ENCODE results near the gene GRIP2.

Gene GRIP2

GRCh38 chr3:14539742-14540491 lies at the start of gene GRIP2:
Gene GRIP2 (minus strand): TSS chr3:14540342. CDS start chr3:14540308, 34 bp downstream.
- no peak for DNase-seq

- DNase-seq = no peak
Observed at GRCh38 chr3:14588425-14589112, 48.4 kb upstream of the GRIP2 start.

GRCh38 chr3:14587740-14588360 lies 47.7 kb upstream of the GRIP2 start:
- DNase-seq = no peak

GRCh38 chr3:14586611-14587010 lies 46.5 kb upstream of the GRIP2 start:
- no peak for DNase-seq

GRCh38 chr3:14583548-14584091 lies 43.5 kb upstream of the GRIP2 start:
- DNase-seq = no peak

- DNase-seq = no peak
Observed at GRCh38 chr3:14582045-14582410, 41.9 kb upstream of the GRIP2 start.

GRCh38 chr3:14581334-14582044 lies 41.3 kb upstream of the GRIP2 start:
- DNase-seq = no peak

- no peak for DNase-seq
Observed at GRCh38 chr3:14577897-14578296, 37.8 kb upstream of the GRIP2 start.

GRCh38 chr3:14576163-14576562 lies 36.0 kb upstream of the GRIP2 start:
- DNase-seq = no peak

- DNase-seq = no peak
Observed at GRCh38 chr3:14574183-14574582, 34.0 kb upstream of the GRIP2 start.

- no peak for DNase-seq
Observed at GRCh38 chr3:14573706-14574105, 33.6 kb upstream of the GRIP2 start.

- no peak for DNase-seq
Observed at GRCh38 chr3:14570864-14571263, 30.7 kb upstream of the GRIP2 start.

- DNase-seq = no peak
Observed at GRCh38 chr3:14570089-14570488, 29.9 kb upstream of the GRIP2 start.

GRCh38 chr3:14569474-14570000 lies 29.4 kb upstream of the GRIP2 start:
- no peak for DNase-seq

GRCh38 chr3:14568269-14568668 lies 28.1 kb upstream of the GRIP2 start:
- DNase-seq = no peak

- DNase-seq = no peak
Observed at GRCh38 chr3:14566812-14567211, 26.7 kb upstream of the GRIP2 start.

- DNase-seq = no peak
Observed at GRCh38 chr3:14565868-14566588, 25.9 kb upstream of the GRIP2 start.

GRCh38 chr3:14564741-14565140 lies 24.6 kb upstream of the GRIP2 start:
- DNase-seq = no peak

- DNase-seq = no peak
Observed at GRCh38 chr3:14563946-14564539, 23.9 kb upstream of the GRIP2 start.

GRCh38 chr3:14562121-14562890 lies 22.2 kb upstream of the GRIP2 start:
- no peak for DNase-seq

All from NCI-H1048 (cell line).